Esophagus squamous epithelium (tissue), 5 donors: Measurements from ENCODE around the gene FARP2. TPM values are rescaled to one million over a fixed set of nuclear protein-coding genes. Genes with fewer than 3 reads are reported as not detected.

Experiments used
- DNase-seq: peaks from one replicate; lab custom pipeline; 2025; lab: John Stamatoyannopoulos, UW
- H3K27ac ChIP-seq, 4 donors: fragments of 200-600 bp; sonication (generic); one replicate each; pipeline ENCODE4 v1.5.1; 2016 to 2019; ENCODE audit warnings: mild to moderate bottlenecking in 1 of 4
- H3K27me3 ChIP-seq, 4 donors: fragments of 200-600 bp; sonication (generic); 1 replicate in 3 of 4; 2 replicates in 1 of 4; pipeline versions ENCODE4 v1.5.1 to v1.6.0; 2017 to 2021; ENCODE audit warnings: antibody characterized with exemption in 1 of 4
- H3K36me3 ChIP-seq, 3 donors: fragments of 200-600 bp; sonication (generic); one replicate each; pipeline ENCODE4 v1.5.1; 2016 to 2019
- H3K4me1 ChIP-seq, 3 donors: fragments of 200-600 bp; sonication (generic); one replicate each; pipeline ENCODE4 v1.5.1; 2017 to 2019
- H3K4me3 ChIP-seq, 4 donors: fragments of 200-600 bp; sonication (generic); 1 replicate in 3 of 4; 2 replicates in 1 of 4; pipeline ENCODE4 v1.5.1; 2016 to 2019; ENCODE audit warnings: mild to moderate bottlenecking in 2 of 4, moderate library complexity in 1 of 4
- H3K9me3 ChIP-seq, 3 donors: fragments of 200-600 bp; sonication (generic); one replicate each; pipeline ENCODE4 v1.5.1; 2016 to 2019
- CTCF ChIP-seq, 6 experiments: fragments of 450-650 bp in 4 of 6; fragments of 200-600 bp in 2 of 6; sonication (generic) in 2 of 6; IDR thresholded peaks; one replicate each; pipeline ENCODE4 v1.5.1; 2016 to 2019; ENCODE audit warnings: antibody characterized with exemption in 6 of 6, mild to moderate bottlenecking in 4 of 6, moderate library complexity in 4 of 6
- POLR2A ChIP-seq, 4 donors: fragments of 450-650 bp; IDR thresholded peaks; one replicate each; pipeline ENCODE4 v1.6.1; 2017; ENCODE audit warnings: antibody characterized with exemption in 4 of 4, mild to moderate bottlenecking in 4 of 4, moderate library complexity in 3 of 4
- WGBS, 2 donors: methylation state at CpG; one replicate each; pipeline ENCODE4 v1.1.5; 2018; 5-methylcytosine and 5-hydroxymethylcytosine counted together
- intact Hi-C: fragments of 100-400 bp; cut with DNase I; formaldehyde crosslinking; loops from one replicate; pipeline ENCODE4 v1.15.0; 2022
- total RNA-seq, 4 donors: library from RNA; depleted of rRNA; stranded (reverse); fragments of >200 nt; gene quantifications; one replicate each; pipeline ENCODE4 v1.1.0, GENCODE V29; 2016
- donor health status: DM: yes; HTN: yes; CAD: no.

FARP2 gene
- total RNA-seq, 4 donors from 2014 or later = 20.8 to 41.8 (median 37.1) TPM

DNA sequence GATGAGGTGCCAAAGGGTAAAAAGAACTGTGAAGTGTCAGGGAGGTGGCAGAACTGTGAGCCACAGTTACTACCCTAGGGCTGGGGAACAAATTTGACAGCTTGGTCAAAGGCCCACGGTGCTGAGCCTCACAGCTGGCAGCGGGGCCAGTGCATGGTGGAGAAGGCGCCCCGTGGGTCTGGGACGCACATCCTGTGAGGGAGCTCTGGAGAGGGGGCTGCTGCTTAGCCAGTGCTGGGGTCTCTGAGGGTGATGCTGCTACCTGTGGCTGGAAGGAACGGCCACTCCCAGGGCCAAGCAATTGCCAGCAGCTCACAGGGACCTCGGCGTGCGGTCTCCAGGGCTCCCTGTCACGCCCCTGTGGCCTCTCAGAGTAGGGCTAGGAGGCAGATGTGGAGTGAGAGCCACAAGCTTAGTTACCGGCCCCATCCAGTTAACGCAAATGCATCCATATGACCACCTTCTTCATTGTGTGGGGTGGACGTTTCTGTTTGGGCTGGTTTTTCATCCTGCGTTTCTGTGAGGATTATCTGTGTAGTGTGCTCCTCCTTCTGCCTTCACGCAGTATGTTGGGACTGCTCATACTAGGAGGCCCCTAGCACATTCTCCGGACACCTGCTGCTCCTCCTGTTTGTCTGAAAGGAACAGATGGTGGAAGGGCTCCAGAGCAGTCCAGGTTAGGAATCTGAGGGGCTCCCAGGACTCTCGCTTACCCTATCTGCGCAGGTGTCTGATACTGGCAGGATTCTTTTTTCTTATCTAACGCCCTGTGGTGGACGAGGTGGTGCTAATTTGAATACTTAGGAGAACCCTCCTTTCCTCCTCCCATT, 126.3 kb downstream of the FARP2 start:
- Histone ChIP-seq H3K36me3 (peaks cover 4 to 56% (median 4%) of the 10 kb centered on the region in 3 donors), H3K4me3 (no peak overlapping the region), H3K27ac (no peak overlapping the region), H3K4me1 (no peaks in the 10 kb centered on the region), H3K9me3 (no peaks in the 10 kb centered on the region), H3K27me3 (no peaks in the 10 kb centered on the region)
- TF ChIP-seq CTCF (IDR thresholded peaks at IDR 0.05) = no peak
- TF ChIP-seq POLR2A (IDR thresholded peaks at IDR 0.05) = no peak
- WGBS, 2 donors = 81 to 84% methylated on average over 15 to 19 of the region's 20 CpGs
- no peak for DNase-seq
- intact Hi-C loops = no loop called here

GRCh38 chr2:241483305-241483704, 127.2 kb downstream of the FARP2 start:
- TF ChIP-seq POLR2A (IDR thresholded peaks at IDR 0.05) (no peak), CTCF (IDR thresholded peaks at IDR 0.05) (no peak)
- Histone ChIP-seq H3K4me1 (no peaks in the 10 kb centered on the region), H3K27ac (no peak overlapping the region), H3K4me3 (no peak overlapping the region), H3K27me3 (no peaks in the 10 kb centered on the region), H3K9me3 (no peaks in the 10 kb centered on the region), H3K36me3 (peaks cover 4 to 47% (median 4%) of the 10 kb centered on the region in 3 donors)
- intact Hi-C loops = no loop called here
- WGBS, 2 donors = 86 to 100% methylated on average over 4 of the region's 9 CpGs
- DNase-seq = no peak

DNA sequence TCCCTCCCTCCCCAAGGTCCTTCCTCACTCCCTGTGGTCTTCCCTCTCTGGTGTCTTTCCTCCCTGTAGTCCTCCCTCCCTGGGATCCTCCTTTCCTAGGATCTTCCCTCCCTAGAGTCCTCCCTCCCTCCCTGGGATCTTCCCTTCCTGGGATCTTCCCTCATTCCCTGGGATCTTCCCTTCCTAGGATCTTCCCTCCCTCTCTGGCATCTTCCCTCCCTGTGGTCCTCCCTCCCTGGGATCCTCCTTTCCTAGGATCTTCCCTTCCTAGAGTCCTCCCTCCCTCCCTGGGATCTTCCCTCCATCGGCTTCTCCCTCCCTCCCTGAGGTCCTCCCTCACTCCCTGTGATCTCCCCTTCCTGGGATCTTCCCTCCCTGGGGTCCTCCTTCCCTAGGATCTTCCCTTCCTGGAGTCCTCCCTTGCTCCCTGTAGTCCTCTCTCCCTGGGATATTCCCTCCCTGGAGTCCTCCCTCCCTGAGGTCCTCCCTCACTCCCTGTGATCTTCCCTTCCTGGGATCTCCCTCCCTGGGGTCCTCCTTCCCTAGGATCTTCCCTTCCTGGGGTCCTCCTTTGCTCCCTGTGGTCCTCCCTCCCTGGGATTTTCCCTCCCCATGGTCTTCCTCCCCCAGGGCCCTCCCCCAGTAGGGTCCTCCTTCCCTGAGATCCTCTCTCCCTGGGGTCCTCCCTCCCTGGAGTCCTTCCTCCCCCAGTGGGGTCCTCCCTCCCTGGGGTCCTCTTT, 129.3 kb downstream of the FARP2 start:
- Histone ChIP-seq H3K36me3 (peaks cover 0 to 44% (median 4%) of the 10 kb centered on the region in 3 donors), H3K4me3 (no peak overlapping the region), H3K9me3 (no peaks in the 10 kb centered on the region), H3K27me3 (no peaks in the 10 kb centered on the region), H3K4me1 (peaks cover 0 to 7% (median 0%) of the 10 kb centered on the region in 3 donors), H3K27ac (no peak overlapping the region)
- 79 to 93% methylated on average over 1 of the region's 1 CpG for WGBS, 2 donors
- TF ChIP-seq CTCF (IDR thresholded peaks at IDR 0.05) (no peak), POLR2A (IDR thresholded peaks at IDR 0.05) (no peak)
- DNase-seq = no peak
- intact Hi-C loops = no loop called here

DNA sequence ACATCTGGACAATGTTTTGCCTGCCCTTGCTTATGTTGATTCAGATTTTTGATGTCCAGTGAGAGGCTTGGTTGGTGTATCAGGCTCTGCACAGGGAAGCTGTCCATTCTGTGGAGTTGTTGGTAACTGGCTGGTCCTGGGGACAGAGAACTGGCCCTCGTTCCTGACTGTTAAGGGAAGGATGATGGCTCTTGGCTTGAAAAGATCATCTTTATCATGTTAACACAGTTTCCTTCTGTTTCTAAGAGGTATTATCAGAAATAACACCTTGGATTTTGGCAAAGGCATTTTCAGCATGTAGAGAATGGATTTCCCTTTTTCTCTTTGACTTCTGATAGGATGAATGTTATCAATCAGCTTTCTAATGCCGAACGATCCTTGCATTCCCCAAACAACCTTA, 133.0 kb downstream of the FARP2 start:
- TF ChIP-seq POLR2A (IDR thresholded peaks at IDR 0.05) (no peak), CTCF (IDR thresholded peaks at IDR 0.05) (no peak)
- Histone ChIP-seq H3K27ac (no peak overlapping the region), H3K36me3 (peaks cover 0 to 70% (median 1%) of the 10 kb centered on the region in 3 donors), H3K27me3 (no peaks in the 10 kb centered on the region), H3K9me3 (no peaks in the 10 kb centered on the region), H3K4me3 (no peak overlapping the region), H3K4me1 (peaks cover 0 to 17% (median 0%) of the 10 kb centered on the region in 3 donors)
- no peak for DNase-seq
- intact Hi-C loops = no loop called here
- WGBS, 2 donors = 86 to 93% methylated on average over 3 of the region's 3 CpGs
